ENCODE results near the gene SCYGR6. TPM values are rescaled to one million over a fixed set of nuclear protein-coding genes. Genes with fewer than 3 reads are reported as not detected.

Gene SCYGR6
- total RNA-seq, 1 donor from 2014 or later = not detected

DNA sequence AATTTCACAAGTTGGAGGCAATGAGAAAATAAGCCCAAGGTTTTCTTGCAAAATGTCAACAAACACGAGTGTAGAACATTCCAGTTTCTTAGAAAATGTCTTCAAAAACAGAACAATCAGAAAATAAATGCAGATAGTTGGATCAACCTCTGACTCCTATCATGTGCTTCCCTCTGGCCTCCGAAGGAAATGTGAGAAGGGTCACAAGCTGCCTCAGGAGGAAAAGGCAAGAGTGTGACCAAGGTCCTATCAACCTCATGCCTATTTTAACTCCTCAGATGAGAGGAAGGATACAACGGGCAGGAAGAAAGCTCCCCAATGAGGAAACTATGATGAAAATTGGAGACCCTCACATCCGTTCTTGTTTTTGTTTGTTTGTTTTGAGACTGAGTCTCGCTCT, 50.1 kb downstream of the SCYGR6 start:
- intact Hi-C loops (cut with micrococcal nuclease) = no loop called here
- no peaks in the 10 kb centered on the region for H3K9me3 Mint-ChIP-seq
- no peaks in the 10 kb centered on the region for H3K36me3 Mint-ChIP-seq (ENCODE audit: low read depth)
- ATAC-seq (ENCODE audit: low read depth) (no peak), DNase-seq (no peak)
- H3K4me3 Mint-ChIP-seq = no peak overlapping the region
- TF ChIP-seq, protein P1, sequence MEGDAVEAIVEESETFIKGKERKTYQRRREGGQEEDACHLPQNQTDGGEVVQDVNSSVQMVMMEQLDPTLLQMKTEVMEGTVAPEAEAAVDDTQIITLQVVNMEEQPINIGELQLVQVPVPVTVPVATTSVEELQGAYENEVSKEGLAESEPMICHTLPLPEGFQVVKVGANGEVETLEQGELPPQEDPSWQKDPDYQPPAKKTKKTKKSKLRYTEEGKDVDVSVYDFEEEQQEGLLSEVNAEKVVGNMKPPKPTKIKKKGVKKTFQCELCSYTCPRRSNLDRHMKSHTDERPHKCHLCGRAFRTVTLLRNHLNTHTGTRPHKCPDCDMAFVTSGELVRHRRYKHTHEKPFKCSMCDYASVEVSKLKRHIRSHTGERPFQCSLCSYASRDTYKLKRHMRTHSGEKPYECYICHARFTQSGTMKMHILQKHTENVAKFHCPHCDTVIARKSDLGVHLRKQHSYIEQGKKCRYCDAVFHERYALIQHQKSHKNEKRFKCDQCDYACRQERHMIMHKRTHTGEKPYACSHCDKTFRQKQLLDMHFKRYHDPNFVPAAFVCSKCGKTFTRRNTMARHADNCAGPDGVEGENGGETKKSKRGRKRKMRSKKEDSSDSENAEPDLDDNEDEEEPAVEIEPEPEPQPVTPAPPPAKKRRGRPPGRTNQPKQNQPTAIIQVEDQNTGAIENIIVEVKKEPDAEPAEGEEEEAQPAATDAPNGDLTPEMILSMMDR (IDR thresholded peaks at IDR 0.05) = no peak
- H3K4me1 Mint-ChIP-seq = no peaks in the 10 kb centered on the region
- no peaks in the 10 kb centered on the region for H3K27me3 Mint-ChIP-seq
- H3K27ac Mint-ChIP-seq = no peak overlapping the region
- ChIA-PET CTCF (no interaction called here), POLR2A (no interaction called here)

Other genes starting within 250 kb of the SCYGR6 start
- not detected in 2 replicates for gene SCYGR2, start 125.9 kb downstream of the SCYGR6 start, total RNA-seq
- not detected in 2 replicates for gene SCYGR3, start 109.9 kb downstream of the SCYGR6 start, total RNA-seq
- not detected in 2 replicates for gene SCYGR4, start 107.3 kb downstream of the SCYGR6 start, total RNA-seq
- not detected in 2 replicates for gene SCYGR5, start 58.0 kb downstream of the SCYGR6 start, total RNA-seq
- not detected in 2 replicates for gene SLC19A3, start 6.7 kb downstream of the SCYGR6 start, total RNA-seq
- not detected in 2 replicates for gene SCYGR7, start 3.6 kb upstream of the SCYGR6 start, total RNA-seq
- not detected in 2 replicates for gene SCYGR8, start 21.1 kb upstream of the SCYGR6 start, total RNA-seq
- gene CCL20, start 89.1 kb upstream of the SCYGR6 start, total RNA-seq = not detected in 2 replicates
- not detected in 2 replicates for gene DAW1, start 146.9 kb upstream of the SCYGR6 start, total RNA-seq

All from activated B cell treated with CpG ODN at 0.5 μM for 24 hours (primary cell).